PC-3 (cell line): ENCODE data around the gene RIC8B. TPM values are rescaled to one million over a fixed set of nuclear protein-coding genes. Genes with fewer than 3 reads are reported as not detected.

ENCODE experiments used
- ATAC-seq: fragments of 200-7000 bp; cut with Tn5 transposase; 2 replicates; pipeline ENCODE4 v1.9.1; 2020; ENCODE audit warnings: mild to moderate bottlenecking, moderate library complexity
- BruUV-seq: library from RNA; stranded (reverse); fragments of 400-500 nt; replicated peaks from 2 replicates; lab custom pipeline; 2021; lab: Mats Ljungman, UMichigan
- CTCF ChIA-PET: fragments of 300-600 bp; sonication (Branson Sonifier 250); formaldehyde crosslinking; loops from one replicate; lab custom pipeline; 2022; ENCODE audit warnings: antibody characterized with exemption; lab: Charles Lee
- POLR2A ChIA-PET: fragments of 300-600 bp; sonication (Branson Sonifier 250); formaldehyde crosslinking; loops from one replicate; lab custom pipeline; 2022; ENCODE audit warnings: antibody characterized with exemption; ENCODE audit not compliant: unreplicated experiment; lab: Charles Lee
- DNase-seq: peaks from one replicate; pipeline ENCODE4 v3.0.0-alpha.2; 2015
- H2AFZ ChIP-seq: fragments of 300-600 bp; sonication (generic); 2 replicates; pipeline ENCODE4 v1.6.0; 2016; ENCODE audit warnings: antibody characterized with exemption, low read length
- H3F3A ChIP-seq: fragments of 300-600 bp; sonication (generic); one replicate; pipeline ENCODE4 v1.6.0; 2017; ENCODE audit warnings: antibody characterized with exemption, low read length, control low read depth, mild to moderate bottlenecking; ENCODE audit not compliant: unreplicated experiment
- H3K27ac ChIP-seq: fragments of 300-600 bp; sonication (generic); 2 replicates; pipeline ENCODE4 v1.5.1; 2016; ENCODE audit warnings: mild to moderate bottlenecking, low read length
- H3K27me3 ChIP-seq: fragments of 300-600 bp; sonication (generic); 2 replicates; pipeline ENCODE4 v1.6.1; 2016; ENCODE audit warnings: low read length, mixed read lengths
- H3K36me3 ChIP-seq: fragments of 300-600 bp; sonication (generic); 2 replicates; pipeline ENCODE4 v1.6.1; 2016; ENCODE audit warnings: low read depth, mixed run types, low read length, mixed read lengths
- H3K4me1 ChIP-seq: fragments of 300-600 bp; sonication (generic); 2 replicates; pipeline ENCODE4 v1.5.1; 2016; ENCODE audit warnings: low read length; ENCODE audit not compliant: insufficient read depth
- H3K4me2 ChIP-seq: fragments of 300-600 bp; sonication (generic); 2 replicates; pipeline ENCODE4 v1.6.0; 2016; ENCODE audit warnings: low read length
- H3K4me3 ChIP-seq: fragments of 300-600 bp; sonication (generic); 2 replicates; pipeline ENCODE4 v1.5.1; 2016; ENCODE audit warnings: mild to moderate bottlenecking, low read length, mixed read lengths
- H3K79me2 ChIP-seq: fragments of 300-600 bp; sonication (generic); 2 replicates; pipeline ENCODE4 v1.6.1; 2017; ENCODE audit warnings: low read length, mixed read lengths
- H3K9ac ChIP-seq: fragments of 300-600 bp; sonication (generic); 2 replicates; pipeline ENCODE4 v1.6.0; 2016; ENCODE audit warnings: mild to moderate bottlenecking, low read length
- H3K9me2 ChIP-seq: fragments of 300-600 bp; sonication (generic); replicated peaks from 2 replicates; pipeline ENCODE4 v1.6.1; 2016; ENCODE audit warnings: mixed run types, low read length, mixed read lengths
- H3K9me3 ChIP-seq: fragments of 300-600 bp; sonication (generic); 2 replicates; pipeline ENCODE4 v1.6.1; 2016; ENCODE audit warnings: low read length, mixed read lengths
- H4K20me1 ChIP-seq: fragments of 300-600 bp; sonication (generic); 2 replicates; pipeline ENCODE4 v1.6.1; 2016; ENCODE audit warnings: low read length, mixed read lengths
- CTCF ChIP-seq: fragments of 300-600 bp; sonication (generic); conservative IDR thresholded peaks from 2 replicates; pipeline ENCODE4 v1.5.1; 2017; ENCODE audit warnings: antibody characterized with exemption, low read depth, mild to moderate bottlenecking, low read length
- EZH2 ChIP-seq: fragments of 300-600 bp; sonication (generic); IDR thresholded peaks from one replicate; pipeline ENCODE4 v1.6.1; 2017; ENCODE audit warnings: antibody characterized with exemption, mild to moderate bottlenecking, low read length; ENCODE audit not compliant: unreplicated experiment
- EZH2phosphoT487 ChIP-seq: fragments of 300-600 bp; sonication (generic); IDR thresholded peaks from 2 replicates; pipeline ENCODE4 v1.6.1; 2018; ENCODE audit warnings: mild to moderate bottlenecking, antibody characterized with exemption, low read length, borderline replicate concordance
- intact Hi-C: fragments of 100-400 bp; cut with micrococcal nuclease; formaldehyde crosslinking; loops from 2 replicates; pipeline ENCODE4 v1.9.0; 2023
- total RNA-seq: library from RNA; depleted of rRNA; stranded (reverse); fragments of >200 nt; gene quantifications from 2 replicates; pipeline ENCODE4 v1.2.3, GENCODE V29; 2014

RIC8B gene
- total RNA-seq, 1 experiment from 2014 or later: 8.6 TPM

- Histone ChIP-seq H3K4me2 (peak overlapping the region; percentile 91), H3K4me3 (peak overlapping the region; percentile 88), H4K20me1 (no peaks in the 10 kb centered on the region), H3K27me3 (no peaks in the 10 kb centered on the region), H3K36me3 (no peaks in the 10 kb centered on the region), H3K79me2 (peaks cover 49% of the 10 kb centered on the region), H3F3A (no peaks in the 10 kb centered on the region), H3K27ac (peak overlapping the region; percentile 85), H3K4me1 (peaks cover 23% of the 10 kb centered on the region), H3K9me3 (no peaks in the 10 kb centered on the region), H3K9me2 (no peaks in the 10 kb centered on the region), H3K9ac (peak overlapping the region; percentile 86), H2AFZ (peak overlapping the region; percentile 93)
- ChIA-PET CTCF (no interaction called here), POLR2A (no interaction called here)
- BruUV-seq: TSS peak; percentile 32
- DNase-seq (peak; percentile 12), ATAC-seq (peak; percentile 0; the same call in 1 of the 2 replicates)
- intact Hi-C loops: loop anchor here (1.0 to 5.0 kb wide), 8 partner anchors 66 to 1373 kb away; partner anchors contain the start of genes CRY1, POLR3B and TMEM263
- no peak for TF ChIP-seq EZH2
- no peak for TF ChIP-seq CTCF
- TF ChIP-seq EZH2phosphoT487: no peak
These were observed 484 bp downstream of the RIC8B start for GRCh38 chr12:106774808-106775524.

- ChIA-PET CTCF (no interaction called here), POLR2A (no interaction called here)
- H3K4me2 ChIP-seq: no peak overlapping the region
- TF ChIP-seq EZH2phosphoT487 (no peak), CTCF (no peak), EZH2 (no peak)
- H3K4me1 ChIP-seq: peaks cover 30% of the 10 kb centered on the region
- no peak for DNase-seq
- intact Hi-C loops: no loop called here
- no peaks in the 10 kb centered on the region for H3K27me3 ChIP-seq
- no peaks in the 10 kb centered on the region for H4K20me1 ChIP-seq
- no peak for ATAC-seq
- H2AFZ ChIP-seq: no peak overlapping the region
- no peaks in the 10 kb centered on the region for H3K9me3 ChIP-seq
- H3K4me3 ChIP-seq: no peak overlapping the region
- no peaks in the 10 kb centered on the region for H3F3A ChIP-seq
- peaks cover 67% of the 10 kb centered on the region for H3K79me2 ChIP-seq
- H3K36me3 ChIP-seq: no peaks in the 10 kb centered on the region
- H3K27ac ChIP-seq: no peak overlapping the region
- BruUV-seq: no TSS peak
- H3K9ac ChIP-seq: no peak overlapping the region
- H3K9me2 ChIP-seq: no peaks in the 10 kb centered on the region
These were observed 2.4 kb downstream of the RIC8B start for GRCh38 chr12:106776897-106777296.
